ENCODE results near the gene LBH.
A peak's percentile ranks its signal among the peaks of the same experiment; 100 is the strongest.

Gene LBH

DNA sequence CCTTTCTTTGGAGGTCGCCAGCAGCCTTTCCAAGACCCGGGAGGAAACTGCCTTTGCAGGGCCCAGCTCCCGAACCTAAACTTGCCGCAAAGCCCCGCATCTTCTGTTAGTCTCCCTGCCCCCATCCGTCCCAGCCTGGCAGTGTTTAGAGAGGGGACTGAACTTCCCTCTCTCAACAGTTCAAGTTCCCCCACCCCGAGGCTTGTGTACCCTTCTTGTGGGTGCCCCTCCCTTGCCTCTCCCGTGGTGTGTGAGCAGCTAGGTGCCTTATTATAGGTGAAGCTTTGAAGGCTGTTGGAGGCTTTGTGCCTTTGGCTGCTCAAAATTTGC lies 1.4 kb downstream of the LBH start:
- FAIRE-seq: no peak
- DNase-seq (ENCODE audit: insufficient read length, low spot score): no peak
- TF ChIP-seq POLR2AphosphoS5 (IDR thresholded peaks at IDR 0.05; ENCODE audit: low read depth, low read length) (no peak), TAF1 (IDR thresholded peaks at IDR 0.05; ENCODE audit: low read depth, low read length) (no peak), POU2F2 (IDR thresholded peaks at IDR 0.05; ENCODE audit: low read depth, low read length) (no peak), SPI1 (IDR thresholded peaks at IDR 0.05; ENCODE audit: low read depth, low read length) (no peak), PAX5 (IDR thresholded peaks at IDR 0.05; ENCODE audit: insufficient read depth, low read length, severe bottlenecking) (no peak), POLR2A (IDR thresholded peaks at IDR 0.05; ENCODE audit: low read depth, low read length) (no peak)

DNA sequence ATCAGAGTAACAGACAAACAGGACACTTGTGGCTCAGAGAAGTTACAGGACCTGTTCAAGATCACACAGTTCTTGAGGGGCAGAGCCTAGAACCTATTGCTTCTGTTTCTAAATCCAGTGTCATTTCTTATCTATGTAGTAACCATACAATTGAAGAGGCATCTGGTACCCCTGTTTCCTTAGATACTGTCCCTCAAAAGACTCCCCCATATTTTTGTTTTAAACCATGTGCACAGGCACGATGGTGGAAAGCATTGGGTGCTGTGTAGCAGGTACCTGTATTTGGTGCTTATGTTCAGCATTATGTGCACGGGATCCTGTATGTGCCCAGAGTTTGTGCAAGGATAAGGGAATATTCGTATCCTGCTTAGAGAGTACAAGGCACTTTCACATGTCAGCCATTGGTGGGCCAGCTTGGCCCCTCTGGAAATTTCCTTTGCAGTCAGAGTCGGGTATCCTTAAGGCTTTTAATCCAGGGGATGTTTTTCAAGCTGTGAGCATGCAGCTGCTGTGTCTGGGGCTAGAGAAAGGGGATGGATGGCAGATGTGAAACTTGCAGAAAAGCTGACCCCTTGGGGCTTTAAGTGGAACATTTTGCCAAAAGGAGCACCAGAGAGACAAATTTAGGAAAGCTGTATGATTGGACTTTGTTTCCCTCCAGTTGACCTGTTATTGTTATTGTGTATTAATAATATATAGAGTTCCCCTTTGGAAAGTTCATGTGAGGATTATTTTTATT lies 2.1 kb downstream of the LBH start:
- TF ChIP-seq SPI1 (IDR thresholded peaks at IDR 0.05; ENCODE audit: low read depth, low read length) (no peak), TAF1 (IDR thresholded peaks at IDR 0.05; ENCODE audit: low read depth, low read length) (no peak), POLR2AphosphoS5 (IDR thresholded peaks at IDR 0.05; ENCODE audit: low read depth, low read length) (no peak), POU2F2 (IDR thresholded peaks at IDR 0.05; ENCODE audit: low read depth, low read length) (no peak), POLR2A (IDR thresholded peaks at IDR 0.05; ENCODE audit: low read depth, low read length) (no peak), PAX5 (IDR thresholded peaks at IDR 0.05; ENCODE audit: insufficient read depth, low read length, severe bottlenecking) (no peak)
- no peak for DNase-seq (ENCODE audit: insufficient read length, low spot score)
- FAIRE-seq: peak; percentile 16

- peak; percentile 73 for FAIRE-seq
- DNase-seq (ENCODE audit: insufficient read length, low spot score): no peak
- TF ChIP-seq POLR2AphosphoS5 (IDR thresholded peaks at IDR 0.05; ENCODE audit: low read depth, low read length): no peak
- TF ChIP-seq POU2F2 (IDR thresholded peaks at IDR 0.05; ENCODE audit: low read depth, low read length): no peak
- TF ChIP-seq SPI1 (IDR thresholded peaks at IDR 0.05; ENCODE audit: low read depth, low read length): no peak
- no peak for TF ChIP-seq POLR2A (IDR thresholded peaks at IDR 0.05; ENCODE audit: low read depth, low read length)
- TF ChIP-seq TAF1 (IDR thresholded peaks at IDR 0.05; ENCODE audit: low read depth, low read length): no peak
- no peak for TF ChIP-seq PAX5 (IDR thresholded peaks at IDR 0.05; ENCODE audit: insufficient read depth, low read length, severe bottlenecking)
These were observed 3.0 kb downstream of the LBH start for GRCh38 chr2:30234180-30234971.

DNA sequence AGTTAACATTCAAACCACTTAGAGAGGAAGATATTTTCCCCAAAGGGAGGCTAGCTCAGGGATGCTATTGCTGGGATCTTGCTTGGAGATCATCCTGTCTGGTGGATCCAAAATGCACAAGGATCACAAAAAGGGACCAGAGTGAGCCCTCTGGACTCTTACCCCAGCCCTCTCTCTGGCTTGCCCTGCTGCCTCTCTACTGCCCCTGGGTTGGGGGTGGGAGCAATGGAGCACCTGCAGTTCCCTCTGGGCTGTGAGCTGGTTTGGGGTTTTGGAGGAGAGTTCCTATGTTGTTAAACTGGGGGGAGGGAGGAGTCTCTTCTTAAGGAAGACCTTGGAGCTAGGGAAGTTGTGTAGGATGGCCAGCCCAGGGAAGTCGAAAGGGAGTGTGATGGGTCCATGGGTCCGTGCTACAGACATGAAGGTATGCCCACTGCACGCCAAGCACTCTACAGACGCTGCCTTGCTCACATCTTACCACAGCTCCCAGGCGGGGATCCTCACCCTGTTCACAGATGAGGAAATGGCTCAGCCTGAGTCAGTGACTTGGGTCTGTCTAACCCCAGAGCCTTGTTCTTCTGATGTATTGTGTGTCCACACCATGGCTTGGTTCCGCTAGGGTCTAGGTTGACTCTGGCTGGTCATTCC lies 3.8 kb downstream of the LBH start:
- FAIRE-seq (no peak), DNase-seq (ENCODE audit: insufficient read length, low spot score) (no peak)
- no peak for TF ChIP-seq SPI1 (IDR thresholded peaks at IDR 0.05; ENCODE audit: low read depth, low read length)

- DNase-seq (ENCODE audit: insufficient read length, low spot score): peak; percentile 41
- FAIRE-seq: no peak
- TF ChIP-seq POLR2AphosphoS5 (IDR thresholded peaks at IDR 0.05; ENCODE audit: low read depth, low read length) (no peak), SPI1 (IDR thresholded peaks at IDR 0.05; ENCODE audit: low read depth, low read length) (no peak), POLR2A (IDR thresholded peaks at IDR 0.05; ENCODE audit: low read depth, low read length) (no peak), POU2F2 (IDR thresholded peaks at IDR 0.05; ENCODE audit: low read depth, low read length) (no peak), TAF1 (IDR thresholded peaks at IDR 0.05; ENCODE audit: low read depth, low read length) (no peak), PAX5 (IDR thresholded peaks at IDR 0.05; ENCODE audit: insufficient read depth, low read length, severe bottlenecking) (no peak)
These were observed 4.7 kb downstream of the LBH start for GRCh38 chr2:30235859-30236535.

DNA sequence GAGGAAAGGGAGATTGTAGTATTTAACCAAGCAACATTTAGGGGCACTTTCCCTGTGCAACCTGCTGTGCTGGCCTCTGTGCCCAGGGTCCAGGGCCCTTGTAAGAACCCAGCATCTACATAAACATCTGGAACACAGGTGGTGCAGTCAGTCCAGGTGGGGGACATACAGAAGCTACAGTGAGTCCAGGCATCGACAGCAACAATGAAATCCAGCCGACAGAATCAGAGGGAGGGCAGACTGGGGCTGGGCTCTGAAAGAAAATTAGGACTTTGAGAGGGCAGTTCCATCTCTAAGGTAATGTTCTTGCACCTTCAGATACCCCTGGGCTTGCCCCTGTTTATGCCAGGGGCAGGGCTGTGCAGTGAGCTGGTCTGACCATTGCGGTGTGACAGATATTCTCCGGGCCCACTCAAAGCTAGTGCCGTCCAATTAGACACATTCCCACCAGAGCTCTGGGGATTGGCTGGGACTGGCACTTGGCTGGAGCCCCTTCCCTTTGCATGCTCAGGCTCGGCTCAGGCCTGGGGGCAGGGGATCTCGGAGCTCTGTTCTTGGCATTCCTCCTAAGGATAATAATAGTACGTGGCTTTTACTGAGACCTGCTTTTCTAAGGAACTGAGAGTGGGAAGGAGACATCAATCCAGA lies 5.4 kb downstream of the LBH start:
- DNase-seq (ENCODE audit: insufficient read length, low spot score): no peak
- TF ChIP-seq SPI1 (IDR thresholded peaks at IDR 0.05; ENCODE audit: low read depth, low read length) (no peak), TAF1 (IDR thresholded peaks at IDR 0.05; ENCODE audit: low read depth, low read length) (no peak), POU2F2 (IDR thresholded peaks at IDR 0.05; ENCODE audit: low read depth, low read length) (no peak), POLR2A (IDR thresholded peaks at IDR 0.05; ENCODE audit: low read depth, low read length) (no peak), POLR2AphosphoS5 (IDR thresholded peaks at IDR 0.05; ENCODE audit: low read depth, low read length) (no peak), PAX5 (IDR thresholded peaks at IDR 0.05; ENCODE audit: insufficient read depth, low read length, severe bottlenecking) (no peak)

GRCh38 chr2:30237239-30237965 lies 6.1 kb downstream of the LBH start:
- DNase-seq (ENCODE audit: insufficient read length, low spot score): no peak
- TF ChIP-seq POU2F2 (IDR thresholded peaks at IDR 0.05; ENCODE audit: low read depth, low read length) (no peak), POLR2AphosphoS5 (IDR thresholded peaks at IDR 0.05; ENCODE audit: low read depth, low read length) (no peak), TAF1 (IDR thresholded peaks at IDR 0.05; ENCODE audit: low read depth, low read length) (no peak), PAX5 (IDR thresholded peaks at IDR 0.05; ENCODE audit: insufficient read depth, low read length, severe bottlenecking) (no peak), SPI1 (IDR thresholded peaks at IDR 0.05; ENCODE audit: low read depth, low read length) (no peak), POLR2A (IDR thresholded peaks at IDR 0.05; ENCODE audit: low read depth, low read length) (no peak)
- no peak for FAIRE-seq

More for the DNA sequence above, 5.4 kb downstream of the LBH start:
- no peak for FAIRE-seq

All from GM12891 (cell line).